Hindlimb muscle (tissue), 1 donor: Measurements from ENCODE around the gene PPP2R5C. TPM values are rescaled to one million over a fixed set of nuclear protein-coding genes. Genes with fewer than 3 reads are reported as not detected.
A peak's percentile ranks its signal among the peaks of the same experiment; 100 is the strongest.
"Not testable (repeated sequence)": the region's sequence is repeated elsewhere in the genome, so short reads cannot be mapped to it uniquely, and the experiment has no call there.

ENCODE experiments used
- DNase-seq: peaks from one replicate; pipeline ENCODE4 v3.0.0-alpha.2; 2013
- polyA plus RNA-seq: library from polyadenylated mRNA; unstranded; fragments of 120-200 nt; gene quantifications from one replicate; pipeline ENCODE4 v1.2.1, GENCODE V29; 2013; ENCODE audit not compliant: insufficient read length

The PPP2R5C gene
- polyA plus RNA-seq = 62.3 TPM

DNA sequence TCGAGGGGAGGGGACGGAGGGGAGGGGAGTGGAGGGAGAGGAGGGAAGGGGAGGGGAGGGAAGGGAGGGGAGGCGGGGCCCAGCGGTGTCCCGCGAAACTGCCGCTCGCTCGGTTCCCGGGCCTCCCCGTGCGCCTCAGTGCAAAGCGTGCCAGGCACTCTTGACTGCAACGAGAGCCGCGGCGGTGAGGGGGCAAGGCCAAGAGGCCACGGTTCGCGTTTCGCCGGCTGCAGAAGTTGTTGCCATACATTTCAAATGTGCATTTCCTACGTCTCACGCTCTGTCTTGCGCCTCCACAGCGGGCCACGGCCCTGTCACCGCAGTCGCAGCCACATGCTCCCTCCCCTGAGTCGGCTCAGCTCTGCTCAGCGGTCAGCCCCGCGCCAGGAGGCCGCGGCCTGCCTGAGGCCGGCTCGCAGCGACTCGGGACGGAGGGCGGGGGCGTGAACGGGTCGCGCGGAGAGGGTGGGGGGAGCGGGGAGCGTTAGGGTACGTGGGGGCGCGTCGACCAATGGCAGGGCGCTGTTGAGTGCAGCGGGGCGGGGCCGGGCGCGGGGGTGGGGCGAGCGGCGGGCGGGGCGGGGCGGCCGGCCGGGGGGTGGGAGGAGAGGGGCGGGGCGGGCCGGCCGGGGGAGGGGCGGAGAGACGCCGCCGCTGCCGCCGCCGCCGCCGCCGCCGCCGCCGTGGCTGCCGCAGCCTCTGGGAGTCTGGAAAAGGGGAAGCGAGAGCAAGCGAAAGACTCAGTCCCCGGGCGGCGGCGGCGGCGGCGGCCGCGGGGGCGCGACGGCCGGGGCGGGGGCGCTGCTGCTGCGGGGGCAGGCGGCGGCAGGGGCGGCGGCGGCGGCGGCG, at the start of gene PPP2R5C:
Gene PPP2R5C (plus strand): TSS at position 678 of the 849 bp plus-strand sequence. CDS start 185 bp downstream, outside the sequence.
- peak; percentile 92 for DNase-seq

DNA sequence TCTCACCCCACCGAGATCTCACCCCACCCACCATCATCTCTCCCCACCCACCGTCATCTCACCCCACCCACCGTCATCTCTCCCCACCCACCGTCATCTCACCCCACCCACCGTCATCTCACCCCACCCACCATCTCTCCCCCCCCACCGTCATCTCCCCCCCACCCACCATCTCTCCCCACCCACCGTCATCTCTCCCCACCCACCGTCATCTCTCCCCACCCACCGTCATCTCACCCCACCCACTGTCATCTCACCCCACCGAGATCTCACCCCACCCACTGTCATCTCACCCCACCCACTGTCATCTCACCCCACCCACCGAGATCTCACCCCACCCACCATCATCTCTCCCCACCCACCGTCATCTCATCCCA, 49.7 kb upstream of the PPP2R5C start:
- not testable (repeated sequence) for DNase-seq

DNA sequence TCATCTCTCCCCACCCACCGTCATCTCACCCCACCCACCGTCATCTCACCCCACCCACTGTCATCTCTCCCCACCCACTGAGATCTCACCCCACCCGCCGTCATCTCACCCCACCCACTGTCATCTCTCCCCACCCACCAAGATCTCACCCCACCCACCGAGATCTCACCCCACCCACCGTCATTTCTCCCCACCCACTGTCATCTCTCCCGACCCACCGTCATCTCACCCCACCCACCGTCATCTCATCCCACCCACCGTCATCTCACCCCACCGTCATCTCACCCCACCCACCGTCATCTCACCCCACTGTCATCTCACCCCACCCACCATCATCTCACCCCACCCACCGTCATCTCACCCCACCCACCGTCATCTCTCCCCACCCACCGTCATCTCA, 49.2 kb upstream of the PPP2R5C start:
- DNase-seq = not testable (repeated sequence)

DNA sequence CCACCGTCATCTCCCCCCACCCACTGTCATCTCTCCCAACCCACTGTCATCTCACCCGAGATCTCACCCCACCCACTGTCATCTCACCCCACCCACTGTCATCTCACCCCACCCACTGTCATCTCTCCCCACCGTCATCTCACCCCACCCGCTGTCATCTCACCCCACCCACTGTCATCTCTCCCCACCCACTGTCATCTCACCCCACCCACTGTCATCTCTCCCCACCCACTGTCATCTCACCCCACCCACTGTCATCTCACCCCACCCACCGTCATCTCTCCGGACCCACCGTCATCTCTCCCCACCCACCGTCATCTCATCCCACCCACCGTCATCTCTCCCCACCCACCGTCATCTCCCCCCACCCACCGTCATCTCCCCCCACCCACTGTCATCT, 48.4 kb upstream of the PPP2R5C start:
- not testable (repeated sequence) for DNase-seq

DNA sequence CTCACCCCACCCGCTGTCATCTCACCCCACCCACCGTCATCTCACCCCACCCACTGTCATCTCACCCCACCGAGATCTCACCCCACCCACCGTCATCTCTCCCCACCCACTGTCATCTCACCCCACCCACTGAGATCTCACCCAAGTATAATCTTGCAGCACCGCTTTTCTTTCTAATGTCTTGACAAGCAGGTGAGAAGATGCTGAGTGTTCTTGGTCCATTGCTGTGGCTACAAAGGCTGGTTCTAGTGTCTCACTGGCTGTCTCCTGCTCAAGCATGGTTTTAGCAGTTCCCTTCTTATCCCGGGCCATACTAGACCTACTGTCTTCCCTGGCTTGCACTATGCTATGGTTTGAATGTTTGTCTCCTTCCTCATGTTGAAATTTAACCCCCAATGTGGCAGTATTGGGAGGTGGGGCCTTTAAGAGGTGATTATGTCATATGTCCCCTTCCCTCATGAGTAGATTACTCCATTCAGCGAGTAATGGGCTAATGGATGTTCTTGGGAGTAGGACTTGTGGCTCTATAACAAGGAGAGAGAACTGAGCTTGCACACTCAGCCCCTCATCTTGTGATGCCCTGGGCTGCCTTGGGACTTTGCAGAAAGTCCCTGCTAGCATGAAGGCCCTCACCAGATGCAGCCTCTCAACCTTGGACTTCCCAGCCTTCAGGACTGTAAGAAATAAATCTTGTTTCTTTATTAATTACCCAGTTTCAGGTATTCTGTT, 47.7 kb upstream of the PPP2R5C start:
- DNase-seq = no peak

DNA sequence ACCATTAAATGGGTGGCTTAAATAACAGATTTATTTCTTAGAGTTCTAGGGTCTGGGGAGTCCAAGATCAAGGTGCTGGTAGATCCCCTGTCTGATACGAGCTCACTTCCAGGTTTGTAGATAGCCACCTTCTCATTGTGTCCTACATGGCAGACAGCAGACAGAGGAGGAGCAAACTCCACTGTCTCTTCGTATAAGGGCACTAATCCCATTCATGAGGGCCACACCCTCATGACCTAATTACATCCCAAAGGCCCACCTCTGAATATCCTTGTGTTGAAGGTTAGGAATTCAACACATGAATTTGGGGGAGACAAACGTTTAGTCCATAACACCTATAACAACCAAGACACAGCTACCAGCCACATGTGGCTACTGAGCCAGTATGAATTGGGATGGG, 47.1 kb upstream of the PPP2R5C start:
- no peak for DNase-seq

DNA sequence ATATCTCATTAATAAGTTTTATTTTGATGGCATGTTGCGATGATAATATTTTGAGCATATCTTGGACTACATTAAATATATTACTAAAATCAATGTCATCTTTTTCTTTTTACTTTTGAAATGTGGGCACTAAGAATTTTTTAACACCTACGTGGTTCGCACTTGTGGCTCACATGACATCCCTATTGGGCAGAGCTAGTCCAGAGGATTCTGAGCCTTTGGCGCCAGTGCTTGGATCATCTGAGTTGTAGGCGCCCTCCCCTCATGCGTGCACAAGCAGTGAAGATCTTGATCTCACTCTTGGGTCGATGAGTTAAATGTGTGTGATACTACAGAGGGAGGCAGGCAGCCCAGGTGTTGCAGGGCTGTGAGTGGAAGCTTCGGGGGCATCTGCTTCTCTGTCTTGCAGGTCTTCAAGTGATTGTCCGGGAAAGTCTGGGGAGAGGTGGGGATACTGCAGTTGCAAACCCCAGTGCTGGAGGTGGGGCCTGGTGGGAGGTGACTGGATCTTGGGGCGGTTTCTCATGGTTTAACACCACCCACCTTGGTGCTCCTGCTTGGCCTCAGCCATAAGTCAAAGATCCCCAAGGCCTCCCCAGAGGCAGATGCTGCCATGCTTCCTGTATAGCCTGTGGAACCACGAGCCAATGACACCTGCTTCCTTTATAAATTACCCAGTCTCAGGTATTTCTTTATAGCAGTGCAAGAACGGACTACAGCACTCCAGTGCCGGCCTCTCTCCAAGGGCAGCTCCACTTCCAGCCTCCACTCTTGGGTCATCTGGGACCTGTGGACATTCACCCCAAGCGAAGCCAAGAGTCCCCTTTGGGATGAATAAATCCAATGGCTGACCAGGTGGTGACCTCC, 46.1 kb upstream of the PPP2R5C start:
- DNase-seq = no peak

DNA sequence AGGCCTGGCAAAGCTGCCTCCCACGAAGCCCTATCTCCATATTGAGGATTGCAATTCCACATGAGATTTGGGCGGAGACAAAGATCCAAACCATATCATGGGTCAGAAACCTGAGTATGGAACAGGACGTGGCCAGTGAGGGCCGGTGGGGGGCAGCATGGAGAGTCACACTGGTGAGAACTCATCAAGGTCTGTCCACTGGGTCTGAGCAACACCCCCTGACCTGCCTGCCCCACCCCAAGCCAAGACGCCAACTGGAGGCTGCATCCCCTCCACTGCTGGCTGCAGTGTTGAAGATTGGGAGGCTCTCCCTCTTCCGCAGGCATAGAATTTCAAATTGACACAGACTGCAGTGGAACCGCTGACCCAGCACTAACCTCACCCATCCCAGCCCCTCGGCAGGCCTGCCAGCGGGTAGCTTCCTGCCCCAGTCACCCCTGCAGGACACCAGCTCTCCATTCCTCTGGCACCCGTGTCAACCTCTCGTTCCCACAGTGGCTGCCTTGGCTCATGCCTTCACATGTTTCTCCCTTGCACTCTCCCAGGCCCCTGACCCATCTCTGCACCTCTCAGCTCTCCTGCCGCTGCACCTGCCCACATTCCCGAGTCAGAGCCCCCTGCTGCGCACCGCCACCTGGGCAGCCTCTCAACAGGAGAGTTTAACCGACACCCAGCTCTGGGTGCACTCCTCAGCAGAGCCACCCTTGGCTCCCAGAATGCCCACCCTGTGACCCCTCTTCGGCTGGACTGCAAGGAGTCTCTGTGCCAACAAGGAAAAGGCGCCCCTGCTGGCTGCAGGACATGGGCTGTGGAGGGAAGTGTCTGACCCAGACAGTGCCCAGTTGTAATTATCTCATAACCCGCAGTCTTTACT, 45.2 kb upstream of the PPP2R5C start:
- no peak for DNase-seq

DNA sequence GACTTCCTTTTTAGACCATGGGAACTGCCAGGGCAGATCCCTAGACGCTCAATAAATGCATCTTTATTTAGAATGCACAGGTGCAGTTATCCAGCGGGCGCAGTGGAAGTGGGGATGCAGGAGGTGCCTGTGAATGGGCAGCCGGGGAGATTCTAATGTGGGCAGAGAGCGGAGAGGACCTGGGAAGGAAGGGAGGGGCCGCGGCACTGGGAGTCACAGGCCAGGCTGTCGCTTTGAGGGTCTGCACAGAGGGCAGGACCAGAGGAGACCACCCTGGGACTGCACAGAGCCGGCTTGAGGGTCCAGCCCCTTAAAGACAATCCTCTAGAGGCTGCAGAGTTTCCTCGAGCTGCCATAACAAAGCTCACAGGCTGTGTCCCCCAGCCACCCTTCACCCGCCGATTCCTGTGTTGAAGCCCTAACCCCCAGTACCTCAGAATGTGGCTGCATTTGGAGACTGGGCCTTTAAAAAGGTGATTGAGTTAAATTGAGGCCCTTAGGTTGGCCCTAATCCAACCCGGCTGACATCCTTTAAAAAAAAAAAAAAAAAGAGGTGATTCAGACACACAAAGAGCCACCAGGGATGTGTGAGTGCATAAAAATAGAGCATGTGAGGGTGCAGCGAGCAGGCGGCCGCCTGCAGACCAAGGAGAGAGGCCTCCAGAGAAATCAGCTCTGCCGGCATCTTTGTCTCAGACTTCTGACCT, 44.4 kb upstream of the PPP2R5C start:
- no peak for DNase-seq

DNA sequence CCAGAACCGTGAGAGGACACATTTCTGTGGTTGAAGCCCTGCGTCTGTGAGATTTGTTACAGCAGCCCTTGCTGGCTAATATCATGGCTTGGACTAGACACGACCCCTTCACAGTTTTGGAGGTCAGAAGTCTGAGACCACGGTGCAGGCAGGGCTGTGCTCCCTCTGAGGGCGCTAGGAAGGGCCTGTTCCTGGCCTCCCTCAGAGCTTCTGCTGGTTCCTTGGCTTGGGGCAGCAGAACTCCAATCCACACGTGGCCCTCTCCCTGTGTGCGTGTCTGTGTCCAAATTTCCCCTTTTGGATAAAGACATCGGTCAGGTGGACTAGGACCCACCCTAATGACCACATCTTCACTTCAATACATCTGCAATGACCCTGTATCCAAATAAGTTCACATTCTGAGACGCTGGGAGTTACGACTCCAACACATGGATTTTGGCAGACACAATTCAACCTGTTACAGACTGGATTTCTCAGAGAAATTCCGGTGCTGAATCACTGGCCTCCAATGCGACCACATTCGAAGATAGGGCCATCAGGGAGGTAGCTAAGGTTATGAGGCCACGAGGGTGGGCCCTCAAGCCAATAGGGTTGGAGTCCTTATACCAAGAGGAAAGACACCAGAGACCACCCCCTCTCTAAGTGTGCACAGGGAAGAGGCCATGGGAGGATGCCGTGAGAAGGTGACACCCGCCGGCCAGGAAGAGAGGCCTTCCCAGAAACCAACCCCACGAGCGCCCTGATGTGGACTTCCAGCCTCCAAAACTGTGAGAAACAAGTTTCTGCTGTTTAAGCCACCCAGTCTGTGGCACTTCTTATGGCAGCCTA, 43.6 kb upstream of the PPP2R5C start:
- DNase-seq = no peak

DNA sequence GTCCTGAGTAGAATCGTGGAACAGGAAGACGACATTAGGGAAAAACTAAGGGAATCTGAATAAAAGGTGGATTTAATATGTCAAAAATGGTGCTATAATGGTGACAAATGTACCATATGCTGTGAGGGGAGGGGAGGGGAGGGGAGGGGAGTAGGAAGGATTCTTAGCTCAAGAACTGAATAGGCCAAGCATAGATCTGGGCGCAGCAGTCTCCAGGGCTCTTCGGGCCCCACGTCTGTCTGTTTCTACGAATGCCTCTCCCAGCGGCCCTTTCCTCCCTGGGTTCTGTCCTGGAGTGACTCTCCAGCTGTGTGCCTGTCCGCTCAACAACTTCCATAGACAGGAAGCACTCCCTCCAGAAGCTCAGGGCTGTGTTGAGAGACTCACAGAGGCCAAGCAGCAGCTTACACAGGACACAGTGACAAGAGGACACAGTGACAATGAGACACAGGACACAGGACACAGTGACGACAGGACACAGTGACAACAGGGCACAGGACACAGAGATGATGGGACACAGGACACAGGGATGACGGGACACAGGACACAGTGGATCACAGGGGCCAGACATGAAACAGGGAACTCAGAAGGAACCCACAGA, 42.4 kb upstream of the PPP2R5C start:
- DNase-seq = no peak

DNA sequence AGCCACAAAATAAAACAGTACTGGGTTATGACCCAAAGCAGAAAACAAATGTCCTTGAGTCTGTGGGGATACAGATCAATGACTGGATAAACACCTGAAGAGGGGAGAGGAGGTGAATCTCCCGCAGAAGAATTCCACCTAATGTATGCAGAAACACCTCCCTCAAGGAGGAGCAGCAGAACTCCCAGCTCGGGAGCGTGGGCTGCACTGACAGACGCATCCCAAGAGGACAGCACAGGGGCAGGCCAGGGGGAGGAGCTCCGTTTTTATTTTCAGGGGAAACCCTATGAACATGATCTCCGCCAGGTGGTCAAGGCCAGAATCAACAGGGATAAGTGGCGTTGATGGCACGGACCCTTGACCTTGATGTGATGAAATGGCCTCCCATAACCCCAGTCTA, 41.8 kb upstream of the PPP2R5C start:
- no peak for DNase-seq

DNA sequence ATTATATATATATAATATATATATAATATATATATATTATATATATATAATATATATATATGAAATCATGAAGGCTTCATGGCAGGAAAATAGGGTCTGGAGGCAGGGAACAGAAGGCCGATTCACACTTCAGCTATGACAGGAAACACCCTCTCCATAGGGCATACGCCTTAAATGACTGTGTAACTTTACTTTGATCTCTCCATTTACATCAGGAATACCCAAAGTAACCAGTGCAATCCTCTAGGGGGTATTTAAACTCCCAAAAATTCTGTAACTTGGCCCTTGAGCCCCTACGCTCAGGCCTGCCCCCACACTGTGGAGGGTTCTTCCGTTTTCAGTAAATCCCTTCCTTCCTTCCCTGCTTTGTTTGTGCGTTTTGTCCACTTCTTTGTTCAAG, 40.4 kb upstream of the PPP2R5C start:
- no peak for DNase-seq

DNA sequence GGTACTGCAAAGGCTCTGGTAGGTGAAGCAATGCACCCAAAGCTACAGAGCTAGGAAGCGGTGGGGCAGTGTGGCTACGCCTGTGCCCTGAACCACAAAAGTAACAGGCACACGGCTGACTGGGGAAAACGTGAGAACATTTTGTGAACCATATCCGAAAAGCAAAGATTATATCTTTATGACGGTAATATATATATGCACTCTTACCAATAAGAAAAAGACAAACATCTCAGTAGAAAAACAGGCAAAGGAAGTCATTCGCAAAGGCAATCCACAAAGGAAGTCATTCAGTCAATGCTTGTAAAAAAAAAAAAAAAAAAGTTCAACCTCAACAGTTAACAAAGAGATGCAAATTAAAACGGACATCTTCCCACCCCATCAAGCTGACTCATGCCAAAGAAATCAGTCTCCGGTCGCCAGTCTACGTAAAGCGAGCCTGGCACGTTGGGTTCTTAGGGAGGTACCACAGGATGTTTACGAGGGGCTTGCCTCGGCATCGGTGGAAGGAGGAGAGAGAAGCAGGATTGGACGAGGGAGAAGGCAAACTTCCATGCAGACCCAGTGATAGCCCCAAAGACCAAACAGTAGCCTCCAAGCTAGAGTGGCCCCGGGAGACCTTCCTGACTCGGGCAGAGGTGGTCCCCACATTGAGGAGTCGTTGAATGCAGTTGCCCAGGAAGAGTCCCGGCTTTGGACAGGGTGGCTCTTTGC, 39.4 kb upstream of the PPP2R5C start:
- DNase-seq = no peak

DNA sequence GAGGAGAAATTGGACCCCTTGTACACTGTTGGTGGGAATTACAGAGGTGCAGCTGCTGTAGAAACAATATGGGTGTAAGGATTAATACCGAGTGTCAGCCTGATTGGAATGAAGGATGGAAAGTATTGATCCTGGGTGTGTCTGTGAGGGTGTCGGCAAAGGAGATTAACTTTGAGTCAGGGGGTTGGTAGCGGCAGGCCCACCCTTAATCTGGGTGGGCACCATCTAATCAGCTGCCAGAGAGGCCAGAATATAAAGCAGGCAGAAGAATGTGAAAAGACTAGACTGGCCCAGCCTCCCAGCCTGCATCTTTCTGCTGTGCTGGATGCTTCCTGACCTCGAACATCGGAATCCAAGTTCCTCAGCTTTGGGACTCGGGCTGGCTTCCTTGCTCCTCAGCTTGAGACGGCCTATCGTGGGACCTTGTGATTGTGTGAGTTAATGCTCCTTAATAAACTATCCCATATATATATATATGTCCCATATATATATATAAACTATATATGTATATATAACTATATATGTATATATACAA, 38.4 kb upstream of the PPP2R5C start:
- no peak for DNase-seq

DNA sequence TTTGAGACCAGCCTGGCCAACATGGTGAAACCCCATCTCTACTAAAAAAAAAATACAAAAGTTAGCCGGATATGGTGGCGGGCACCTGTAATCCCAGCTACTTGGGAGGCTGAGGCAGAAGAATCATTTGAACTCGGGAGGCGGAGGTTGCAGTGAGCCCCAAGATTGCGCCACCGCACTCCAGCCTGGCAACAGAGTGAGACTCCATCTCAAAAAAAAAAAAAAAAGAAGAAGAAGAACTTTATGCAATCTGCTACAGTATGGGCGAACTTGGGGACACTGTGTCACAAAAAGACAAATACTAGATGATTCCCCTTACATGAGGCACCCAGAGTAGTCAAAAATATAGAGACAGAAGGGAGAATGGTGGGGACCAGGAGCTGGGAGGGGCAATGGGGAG, 35.9 kb upstream of the PPP2R5C start:
- not testable (repeated sequence) for DNase-seq

DNA sequence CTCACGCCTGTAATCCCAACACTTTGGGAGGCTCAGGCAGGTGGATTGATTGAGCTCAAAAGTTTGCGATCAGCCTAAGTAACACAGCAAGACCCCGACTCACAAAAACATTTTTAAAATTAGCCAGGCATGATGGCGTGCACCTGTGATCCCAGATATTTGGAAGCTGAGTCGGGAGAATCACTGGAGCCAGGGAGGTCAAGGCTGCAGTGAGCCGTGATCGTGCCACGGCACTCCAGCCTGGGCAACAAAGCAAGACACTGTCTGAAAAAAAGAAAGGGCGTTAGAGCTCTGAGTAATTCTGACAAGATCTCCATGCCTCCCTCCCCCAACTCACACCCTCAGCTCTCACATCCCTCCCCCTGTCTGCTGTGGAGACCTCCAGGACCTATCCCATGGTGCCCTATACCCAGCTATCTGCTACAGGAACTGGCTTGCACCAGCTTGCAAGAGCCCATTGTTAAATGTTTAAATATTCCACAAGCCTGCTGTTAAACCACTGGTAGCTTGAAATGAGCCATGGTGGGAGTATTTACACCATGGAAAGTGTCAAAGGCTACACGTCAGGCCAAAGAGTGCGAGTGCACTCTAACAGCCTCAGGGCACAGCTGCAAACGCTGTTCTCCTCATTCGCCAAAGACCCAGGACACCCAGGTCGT, 35.1 kb upstream of the PPP2R5C start:
- DNase-seq = no peak

DNA sequence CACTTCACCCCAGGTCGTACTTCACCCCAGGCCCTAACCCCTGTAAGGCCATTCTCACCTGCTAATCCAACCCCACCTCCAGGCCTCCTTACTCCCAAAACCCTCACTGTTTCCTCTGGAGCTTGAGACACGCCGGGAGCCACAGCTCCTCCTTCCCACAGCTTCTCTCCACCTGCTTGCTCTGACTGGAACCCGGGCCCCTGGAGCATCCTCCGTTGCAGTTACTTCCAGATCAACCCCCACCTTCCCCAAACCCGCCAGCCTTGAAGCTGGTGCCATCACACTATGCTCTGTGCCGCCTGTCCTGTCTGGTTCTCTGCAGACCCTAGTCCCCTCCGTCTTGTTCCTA, 34.6 kb upstream of the PPP2R5C start:
- DNase-seq = no peak
